ENCODE results near the gene RNASE7.

DNA sequence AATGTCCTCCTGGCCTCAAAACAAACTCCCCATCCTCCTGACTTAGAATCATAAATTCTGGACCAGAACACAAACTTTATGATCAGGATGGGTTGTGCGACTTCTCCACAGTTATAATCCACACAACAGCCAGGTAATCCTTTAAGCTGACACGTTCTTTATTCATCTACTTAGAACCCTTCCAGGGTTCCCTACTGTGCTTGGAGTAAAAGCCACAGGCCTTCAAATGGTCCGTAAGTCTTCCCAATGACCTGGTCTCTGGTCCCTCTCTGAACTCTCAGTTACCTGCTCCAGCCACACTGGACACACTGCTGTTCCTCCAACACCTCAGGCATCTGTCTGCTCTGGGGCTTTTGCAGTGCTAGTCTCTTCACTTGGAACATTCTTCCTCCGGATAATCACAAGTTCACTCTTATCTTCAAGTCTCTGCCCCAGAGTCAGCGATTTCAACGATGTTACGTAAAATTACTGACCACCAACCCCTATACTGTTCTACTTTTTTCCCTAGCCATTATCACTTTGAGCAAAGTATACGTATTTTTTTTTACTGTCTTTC lies 1.7 kb upstream of the RNASE7 start:
- TF ChIP-seq, protein P1, sequence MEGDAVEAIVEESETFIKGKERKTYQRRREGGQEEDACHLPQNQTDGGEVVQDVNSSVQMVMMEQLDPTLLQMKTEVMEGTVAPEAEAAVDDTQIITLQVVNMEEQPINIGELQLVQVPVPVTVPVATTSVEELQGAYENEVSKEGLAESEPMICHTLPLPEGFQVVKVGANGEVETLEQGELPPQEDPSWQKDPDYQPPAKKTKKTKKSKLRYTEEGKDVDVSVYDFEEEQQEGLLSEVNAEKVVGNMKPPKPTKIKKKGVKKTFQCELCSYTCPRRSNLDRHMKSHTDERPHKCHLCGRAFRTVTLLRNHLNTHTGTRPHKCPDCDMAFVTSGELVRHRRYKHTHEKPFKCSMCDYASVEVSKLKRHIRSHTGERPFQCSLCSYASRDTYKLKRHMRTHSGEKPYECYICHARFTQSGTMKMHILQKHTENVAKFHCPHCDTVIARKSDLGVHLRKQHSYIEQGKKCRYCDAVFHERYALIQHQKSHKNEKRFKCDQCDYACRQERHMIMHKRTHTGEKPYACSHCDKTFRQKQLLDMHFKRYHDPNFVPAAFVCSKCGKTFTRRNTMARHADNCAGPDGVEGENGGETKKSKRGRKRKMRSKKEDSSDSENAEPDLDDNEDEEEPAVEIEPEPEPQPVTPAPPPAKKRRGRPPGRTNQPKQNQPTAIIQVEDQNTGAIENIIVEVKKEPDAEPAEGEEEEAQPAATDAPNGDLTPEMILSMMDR (IDR thresholded peaks at IDR 0.05; ENCODE audit: low read depth, low read length, poor library complexity, severe bottlenecking) = peak; percentile 8
- TF ChIP-seq EZH2phosphoT487 (IDR thresholded peaks at IDR 0.05; ENCODE audit: borderline replicate concordance, low read length) = no peak

All from DOHH2 (cell line).